HG03159 (cell line): ENCODE results near the gene RAET1G.
"Not testable (repeated sequence)": the region's sequence is repeated elsewhere in the genome, so short reads cannot be mapped to it uniquely, and the experiment has no call there.

Source experiments
- ATAC-seq: cut with Tn5 transposase; IDR thresholded peaks from one replicate; pipeline ENCODE4 v1.9.1; 2021; ENCODE audit warnings: mild to moderate bottlenecking, moderate library complexity; ENCODE audit not compliant: unreplicated experiment

Gene RAET1G

DNA sequence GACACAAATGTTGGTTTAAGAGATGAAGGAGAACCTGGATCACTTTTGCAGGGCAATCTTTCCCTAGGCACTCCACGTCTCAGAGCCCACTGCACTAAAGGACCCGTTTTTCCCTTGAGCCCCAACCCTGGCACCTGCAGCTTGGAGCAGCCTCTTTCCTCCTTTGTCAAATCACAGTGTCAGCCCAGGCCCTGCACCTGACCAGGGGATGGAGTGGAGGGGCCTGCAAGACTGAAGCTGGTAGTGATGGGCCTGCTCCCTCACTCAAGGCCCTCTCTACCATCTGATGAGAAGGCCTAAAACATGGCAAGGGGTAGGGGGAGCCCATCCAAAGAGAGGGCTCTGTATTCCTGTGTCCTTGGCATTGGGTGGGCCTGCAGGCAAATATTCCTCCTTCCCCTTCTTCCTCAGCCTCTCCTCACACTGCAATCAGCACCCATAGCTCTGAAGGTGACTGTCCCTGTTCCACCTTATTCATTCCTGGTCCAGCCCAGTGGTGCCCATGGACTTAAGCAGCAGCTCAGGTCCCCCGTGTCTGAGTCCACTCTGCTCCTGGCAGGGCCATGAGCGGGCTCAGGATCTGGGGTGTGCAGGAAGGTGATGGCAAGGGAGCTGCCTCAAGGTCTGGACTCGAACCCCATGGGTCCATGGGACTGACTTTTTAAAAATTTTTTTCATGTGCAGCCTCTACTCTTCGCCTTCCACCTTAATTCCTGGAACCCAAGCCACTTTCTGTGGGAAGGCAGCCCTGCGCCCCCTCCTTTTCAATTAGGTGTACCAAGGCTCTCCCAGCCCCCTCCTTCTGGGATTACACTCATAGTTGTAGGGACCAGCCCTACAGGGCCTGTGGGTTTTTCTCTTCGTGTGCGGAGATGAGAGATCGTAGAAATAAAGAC lies 6.7 kb downstream of the RAET1G start:
- no peak for ATAC-seq

DNA sequence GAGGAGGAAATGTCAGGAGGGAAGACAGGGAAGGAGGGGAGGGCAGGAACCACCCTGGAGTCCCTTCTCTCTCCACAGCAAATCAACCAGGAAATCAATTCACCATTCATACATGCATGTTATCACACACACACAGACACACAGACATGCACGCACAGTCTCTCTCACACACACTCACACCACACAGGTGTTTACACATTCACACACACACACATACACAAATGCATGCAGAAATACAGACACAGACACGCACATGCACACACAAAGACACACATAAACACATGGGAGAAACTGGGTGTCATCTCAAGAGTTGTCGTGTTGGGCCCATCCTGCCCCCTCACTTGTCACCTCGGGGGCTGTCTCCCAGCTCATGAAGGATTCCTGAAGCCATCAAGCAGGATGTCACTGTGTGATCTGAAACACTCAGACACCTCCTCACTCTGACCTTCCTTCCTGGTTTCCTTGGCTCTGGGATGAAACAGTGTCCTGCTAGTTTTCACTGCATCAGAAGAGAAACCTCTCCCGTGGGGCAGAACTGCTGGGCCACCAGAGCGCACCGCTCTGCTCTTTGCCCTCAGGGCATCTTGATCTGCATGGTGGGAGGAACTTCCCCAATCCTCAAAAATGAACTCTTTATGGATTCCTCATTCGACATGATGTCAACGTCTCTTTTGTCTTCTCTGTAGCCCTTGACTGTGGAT lies 9.2 kb downstream of the RAET1G start:
- no peak for ATAC-seq

DNA sequence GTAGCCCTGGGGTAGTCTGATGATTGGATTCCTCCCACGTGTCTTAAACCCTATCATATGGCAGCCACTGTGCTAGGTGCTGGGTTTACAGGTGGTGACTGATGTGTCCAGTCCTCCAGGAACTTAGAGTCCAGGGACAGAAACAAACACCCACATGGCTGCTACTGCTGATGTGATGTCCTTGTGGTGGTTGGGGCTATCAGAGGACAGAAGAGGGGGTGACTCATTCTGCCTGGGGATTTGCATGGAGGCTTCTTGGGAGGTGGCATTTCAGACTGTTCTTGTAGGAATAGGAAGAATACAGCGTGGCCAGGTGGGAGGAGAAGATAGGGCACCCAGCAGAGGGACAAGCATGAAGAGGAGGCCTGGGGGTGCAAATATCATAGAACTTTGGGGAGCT lies 9.8 kb downstream of the RAET1G start:
- no peak for ATAC-seq

DNA sequence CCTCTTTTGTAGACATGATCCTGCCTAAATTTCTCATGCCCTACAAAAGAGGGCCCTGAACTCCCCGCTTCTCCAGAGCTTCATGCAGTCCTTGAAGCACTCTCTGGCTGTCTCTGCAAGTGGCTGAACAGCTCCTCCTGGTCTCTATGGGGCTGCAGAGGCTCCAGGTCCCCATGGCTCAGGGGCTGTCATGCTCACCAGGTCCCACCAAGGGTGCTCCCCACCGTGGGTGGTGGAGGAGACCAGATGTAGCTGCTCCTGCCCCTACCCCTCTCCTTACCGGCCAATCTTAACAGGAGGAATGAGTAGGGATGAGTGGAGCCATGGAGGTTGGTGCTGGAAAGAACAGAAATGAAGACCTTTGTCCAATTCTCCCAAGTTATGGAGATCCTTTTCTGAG lies 10.2 kb downstream of the RAET1G start:
- ATAC-seq = not testable (repeated sequence)

GRCh38 chr6:149910721-149911151 lies 12.2 kb downstream of the RAET1G start:
- no peak for ATAC-seq

DNA sequence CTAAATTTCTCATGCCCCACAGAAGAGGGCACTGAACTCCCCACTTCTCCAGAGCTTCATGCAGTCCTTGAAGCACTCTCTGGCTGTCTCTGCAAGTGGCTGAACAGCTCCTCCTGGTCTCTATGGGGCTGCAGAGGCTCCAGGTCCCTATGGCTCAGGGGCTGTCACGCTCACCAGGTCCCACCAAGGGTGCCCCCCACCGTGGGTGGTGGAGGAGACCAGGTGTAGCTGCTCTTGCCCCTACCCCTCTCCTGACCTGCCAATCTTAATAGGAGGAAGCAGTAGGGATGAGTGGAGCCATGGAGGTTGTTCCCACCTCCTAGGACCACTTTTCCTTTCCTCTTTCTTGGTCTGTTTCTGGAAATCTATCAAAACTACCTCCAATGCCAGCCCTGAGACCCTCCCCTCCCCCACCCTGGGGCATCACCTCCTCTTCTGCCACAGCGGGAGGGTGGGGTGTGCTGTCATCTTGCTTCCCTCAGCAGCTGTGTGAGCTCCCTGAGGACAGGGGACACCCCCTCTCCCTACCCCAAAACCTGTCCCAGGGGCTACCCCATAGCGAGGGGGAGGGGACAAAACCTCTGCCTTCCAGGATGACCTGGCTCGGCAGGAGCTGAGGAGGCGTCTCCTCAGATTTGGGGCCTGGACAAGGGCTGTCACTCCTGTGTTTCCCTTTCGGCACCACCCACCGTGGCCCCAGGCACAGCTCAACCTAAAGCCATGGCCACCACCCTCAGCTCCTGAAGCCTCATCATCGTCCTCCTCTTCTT lies 13.0 kb downstream of the RAET1G start:
- ATAC-seq = no peak

DNA sequence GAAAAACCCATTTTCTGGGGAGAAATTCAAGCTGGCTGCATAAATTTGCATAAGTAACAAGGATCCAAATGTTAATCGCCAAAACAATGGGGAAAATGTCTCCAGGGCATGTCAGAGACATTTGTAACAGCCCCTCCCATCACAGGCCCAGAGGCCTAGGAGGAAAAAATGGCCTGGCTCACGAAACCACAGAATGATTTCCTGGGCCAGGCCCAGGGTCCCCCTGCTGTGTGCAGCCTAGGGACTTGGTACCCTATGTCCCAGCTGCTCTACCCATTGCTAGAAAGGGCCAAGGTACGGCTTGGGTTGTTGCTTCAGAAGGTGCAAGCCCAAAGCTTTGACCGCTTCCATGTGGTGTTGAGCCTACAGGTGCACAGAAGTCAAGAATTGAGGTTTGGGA lies 14.4 kb downstream of the RAET1G start:
- ATAC-seq = not testable (repeated sequence)

GRCh38 chr6:149907317-149907716 lies 15.6 kb downstream of the RAET1G start:
- ATAC-seq = no peak

DNA sequence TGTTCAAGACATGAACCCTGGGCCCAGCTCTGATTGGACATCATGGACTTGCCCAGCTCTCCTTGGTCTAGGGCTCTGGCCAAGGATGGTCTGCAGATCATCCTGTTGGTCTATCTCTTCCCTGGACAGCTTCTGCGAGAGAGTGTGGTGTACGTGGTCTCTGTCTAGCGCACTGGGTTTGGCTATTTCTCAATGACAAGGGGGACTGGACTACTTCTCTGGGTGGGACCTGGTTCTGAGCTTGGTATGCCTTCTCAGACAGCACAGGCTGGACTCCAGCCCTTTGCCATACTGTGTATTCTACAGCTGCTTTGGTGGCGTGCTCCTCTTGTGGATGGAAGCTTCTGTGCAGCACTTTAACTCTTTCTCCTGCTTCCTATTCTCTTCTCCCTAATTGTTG lies 16.5 kb downstream of the RAET1G start:
- no peak for ATAC-seq

DNA sequence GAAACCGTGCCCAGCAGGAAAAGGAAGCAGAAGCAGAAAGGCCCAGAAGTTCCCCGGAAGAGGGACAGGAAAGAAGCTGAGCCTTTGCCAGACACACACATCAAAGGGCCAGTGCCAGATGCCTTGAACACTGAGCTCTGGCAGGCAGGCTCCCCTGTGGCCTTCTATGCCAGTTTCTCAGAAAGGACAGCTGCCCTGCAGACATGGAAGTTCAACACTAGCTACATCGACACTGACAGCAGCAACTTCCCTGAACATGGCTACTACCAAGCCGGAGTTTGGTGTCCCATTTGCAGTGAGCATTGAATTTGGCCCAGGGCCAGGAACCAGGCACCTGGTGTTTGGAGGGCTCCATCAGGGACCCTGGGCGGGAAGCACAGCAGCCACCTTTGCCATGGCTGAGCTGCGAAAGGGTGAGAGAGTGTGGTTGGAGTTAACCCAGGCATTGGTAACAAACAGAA lies 17.0 kb downstream of the RAET1G start:
- ATAC-seq = no peak

DNA sequence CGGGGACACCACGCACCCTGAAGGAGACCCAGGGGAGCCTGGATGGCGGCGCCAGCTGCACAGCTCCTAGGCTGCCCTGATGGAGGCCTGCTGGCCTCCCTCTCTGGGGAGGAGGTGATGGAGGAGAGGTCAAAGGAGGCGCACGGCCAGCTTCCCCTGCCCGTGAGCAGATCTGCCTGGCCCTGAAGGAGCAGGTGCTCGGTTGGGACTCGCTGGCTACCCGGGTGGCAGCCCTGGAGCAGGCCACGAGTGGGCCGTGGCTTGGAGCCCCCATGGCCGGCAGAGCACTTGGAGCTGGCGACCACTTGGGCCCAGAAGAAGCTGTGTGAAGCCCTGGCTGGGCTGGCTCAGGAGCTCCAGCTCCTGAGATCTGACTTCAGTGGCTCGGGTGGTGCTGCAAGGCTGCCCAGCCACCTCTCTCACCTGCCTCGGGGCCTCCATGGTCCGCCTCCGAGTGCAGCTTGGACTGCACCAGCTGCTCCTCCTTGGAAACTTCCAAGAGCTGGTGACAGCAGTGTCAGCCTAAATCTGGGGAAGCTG lies 17.5 kb downstream of the RAET1G start:
- no peak for ATAC-seq

DNA sequence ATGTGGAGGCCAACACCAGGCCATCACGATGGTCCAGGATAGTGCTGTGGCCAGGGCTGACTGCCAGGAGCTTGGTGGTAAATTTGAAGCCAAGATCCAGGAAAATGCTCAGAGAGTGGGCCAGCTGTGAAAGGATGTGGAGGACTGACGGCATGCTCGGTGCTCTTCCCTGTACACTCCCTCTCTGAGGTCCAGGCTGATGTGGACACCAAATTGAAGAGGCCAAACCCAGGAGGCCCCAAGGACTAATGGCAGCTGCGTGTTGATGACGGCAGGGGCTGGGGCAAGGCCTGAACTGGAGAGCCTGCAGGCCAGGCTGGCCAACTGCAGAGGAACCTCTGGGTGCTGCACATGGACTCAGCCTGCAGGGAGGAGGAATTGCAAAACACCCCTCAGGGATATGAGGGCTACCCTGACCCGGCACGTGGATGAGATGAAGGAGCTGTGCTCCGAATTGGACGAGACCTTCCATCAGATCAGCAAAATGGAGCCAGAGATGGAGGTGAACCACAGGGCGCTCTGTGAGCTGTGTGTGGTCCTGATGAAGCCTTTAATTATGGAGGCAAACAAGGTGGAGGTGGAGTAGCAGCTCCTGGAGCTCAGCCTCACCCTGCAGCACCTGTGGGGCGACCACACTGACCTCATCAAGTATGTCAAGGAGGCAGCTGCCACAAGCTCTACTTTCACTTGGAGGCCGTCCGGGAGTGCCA lies 18.1 kb downstream of the RAET1G start:
- ATAC-seq = no peak

DNA sequence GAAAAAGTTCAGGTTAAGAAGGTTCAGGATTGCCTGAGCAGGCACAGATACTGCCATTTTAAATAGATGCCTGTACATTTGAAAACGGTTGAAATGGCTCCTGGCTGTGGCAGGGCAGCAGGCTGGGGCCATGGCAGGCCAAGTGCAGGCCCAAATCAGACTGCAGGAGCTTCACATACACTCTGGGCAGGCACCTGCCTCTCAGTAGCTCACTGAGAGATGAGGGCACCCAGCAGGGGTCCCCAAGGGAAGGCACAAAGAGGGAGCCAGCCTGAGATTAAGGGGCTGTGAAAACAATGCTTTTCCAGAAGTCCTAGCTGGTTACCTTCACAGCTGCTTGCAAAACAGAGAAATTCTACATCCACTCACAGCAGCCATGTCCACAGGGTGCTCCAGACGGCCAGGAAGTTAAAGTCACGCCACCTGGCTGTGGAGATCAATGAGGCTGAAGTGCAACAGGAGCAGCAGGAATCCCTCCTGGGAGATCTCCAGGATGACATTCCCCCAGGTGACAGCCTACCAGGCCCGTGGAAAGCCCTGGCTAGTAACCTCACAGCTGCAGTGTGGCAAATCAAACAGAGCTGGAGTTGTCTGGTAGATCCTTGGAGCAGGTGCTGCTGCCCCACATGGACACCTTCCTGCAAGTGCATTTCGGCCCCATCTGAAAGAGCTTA lies 18.8 kb downstream of the RAET1G start:
- no peak for ATAC-seq

DNA sequence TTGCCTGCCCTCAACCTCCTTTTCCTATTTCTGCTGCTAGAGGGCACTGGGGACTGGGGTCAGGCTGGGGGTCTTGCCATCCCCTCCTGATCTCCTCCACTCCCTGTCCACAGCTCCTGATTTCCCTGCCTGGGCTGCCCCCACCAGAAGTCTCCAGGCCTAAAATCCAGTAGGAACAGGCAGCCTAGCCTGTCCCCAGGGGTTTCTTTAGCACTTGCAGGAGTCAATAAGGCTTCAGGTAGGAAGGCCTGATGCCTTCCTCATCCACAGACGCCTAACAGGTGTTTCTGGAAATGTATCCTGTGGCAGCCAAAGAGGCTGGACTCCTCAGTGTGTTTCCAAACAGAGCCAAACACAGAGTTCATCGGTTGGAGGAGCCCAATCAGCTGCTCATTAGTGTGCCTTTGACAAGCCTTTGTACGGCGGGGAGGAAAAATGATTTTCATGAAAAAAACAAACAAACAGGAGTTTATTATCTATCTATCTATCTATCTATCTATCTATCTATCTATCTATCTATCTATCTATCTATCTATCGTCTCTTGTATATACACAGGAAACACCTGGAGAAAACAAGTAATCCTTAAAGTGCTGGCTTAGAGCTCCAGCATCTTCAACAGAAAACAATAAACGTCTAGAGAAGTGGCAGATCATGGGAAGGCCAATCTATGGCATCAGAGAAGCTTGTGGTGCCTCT lies 21.3 kb downstream of the RAET1G start:
- ATAC-seq = no peak

GRCh38 chr6:149900620-149901443 lies 22.1 kb downstream of the RAET1G start:
- ATAC-seq = no peak

DNA sequence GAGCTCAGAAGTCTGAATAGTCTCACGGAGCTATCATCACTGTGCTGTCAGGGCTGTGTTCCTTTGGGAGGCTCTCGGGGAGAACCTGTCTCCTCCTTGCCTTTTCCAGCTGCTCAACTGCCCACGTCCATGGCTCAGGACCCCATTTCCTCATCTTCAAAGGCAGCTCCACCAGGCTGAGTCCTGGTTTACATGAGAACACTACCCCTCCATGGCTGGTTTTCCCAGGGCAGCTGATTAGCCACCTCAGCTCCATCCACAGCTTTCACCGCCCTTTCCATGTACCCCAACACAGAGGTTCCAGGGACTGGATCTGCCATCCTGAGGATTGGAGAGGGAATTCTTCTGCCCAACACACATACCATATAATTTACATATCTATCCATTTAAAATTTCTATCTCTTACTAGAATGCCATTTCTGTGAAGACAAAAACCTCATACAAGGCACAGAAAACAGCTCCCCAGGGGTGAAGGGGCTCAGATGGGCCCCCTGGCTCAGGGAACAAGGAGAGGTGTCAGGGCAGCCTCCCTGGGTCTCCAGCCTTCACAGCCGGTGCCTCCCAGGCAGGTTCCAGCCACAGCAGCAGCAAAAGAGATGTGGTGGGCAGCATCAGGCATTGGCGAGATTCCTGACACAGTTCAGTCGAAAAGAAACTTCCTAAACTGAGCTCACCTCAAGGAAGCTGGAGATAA lies 22.8 kb downstream of the RAET1G start:
- no peak for ATAC-seq

- ATAC-seq = no peak
These were observed 23.4 kb downstream of the RAET1G start for GRCh38 chr6:149899486-149899885.

GRCh38 chr6:149898966-149899365 lies 24.0 kb downstream of the RAET1G start:
- ATAC-seq = no peak
